GM23248 (cell line): ENCODE measurements around the gene BRF1.

Experiments used
- EZH2 ChIP-seq: fragments of 200-600 bp; sonication (generic); IDR thresholded peaks from 2 replicates; pipeline ENCODE4 v1.6.1; 2018; ENCODE audit warnings: antibody characterized with exemption, mild to moderate bottlenecking; ENCODE audit not compliant: insufficient read depth, poor library complexity, severe bottlenecking
- EZH2phosphoT487 ChIP-seq: fragments of 200-600 bp; sonication (generic); IDR thresholded peaks from 2 replicates; pipeline ENCODE4 v1.6.1; 2018; ENCODE audit warnings: antibody characterized with exemption, moderate library complexity, mild to moderate bottlenecking, low read depth; ENCODE audit not compliant: insufficient read depth

- TF ChIP-seq EZH2, result no peak
- no peak for TF ChIP-seq EZH2phosphoT487
These were observed 48.9 kb downstream of the BRF1 start for GRCh38 chr14:105251920-105252319.
